Peyer's patch (tissue), 4 donors: ENCODE results near the gene TSPAN4. TPM values are rescaled to one million over a fixed set of nuclear protein-coding genes. Genes with fewer than 3 reads are reported as not detected.

Experiments used
- DNase-seq, 3 donors: peaks; one replicate each; pipeline ENCODE4 v3.0.0-alpha.2; 2017 to 2019
- H3K27ac ChIP-seq, 4 donors: fragments of 200-600 bp; sonication (generic); one replicate each; pipeline ENCODE4 v1.5.1; 2016 to 2019
- H3K27me3 ChIP-seq, 2 donors: fragments of 200-600 bp; sonication (generic); one replicate each; pipeline ENCODE4 v1.5.1; 2019
- H3K36me3 ChIP-seq, 3 donors: fragments of 200-600 bp; sonication (generic); one replicate each; pipeline ENCODE4 v1.5.1; 2016 to 2019
- H3K4me1 ChIP-seq, 4 donors: fragments of 200-600 bp; sonication (generic); one replicate each; pipeline ENCODE4 v1.5.1; 2016 to 2019
- H3K4me3 ChIP-seq, 4 donors: fragments of 200-600 bp; sonication (generic); 1 replicate in 3 of 4; 2 replicates in 1 of 4; pipeline ENCODE4 v1.5.1; 2016 to 2019; ENCODE audit warnings: mild to moderate bottlenecking in 1 of 4
- H3K9me3 ChIP-seq, 4 donors: fragments of 200-600 bp; sonication (generic); one replicate each; pipeline ENCODE4 v1.5.1; 2016 to 2019; ENCODE audit warnings: mild to moderate bottlenecking in 1 of 4
- CTCF ChIP-seq, 6 experiments: fragments of 450-650 bp in 4 of 6; fragments of 200-600 bp in 2 of 6; sonication (generic) in 1 of 6; IDR thresholded peaks; one replicate each; pipeline ENCODE4 v1.5.1; 2017 to 2019; ENCODE audit warnings: antibody characterized with exemption in 6 of 6, mild to moderate bottlenecking in 3 of 6, moderate library complexity in 1 of 6
- POLR2A ChIP-seq, 2 donors: fragments of 450-650 bp; IDR thresholded peaks; one replicate each; pipeline ENCODE4 v1.5.1; 2017; ENCODE audit warnings: antibody characterized with exemption in 2 of 2, mild to moderate bottlenecking in 2 of 2, moderate library complexity in 2 of 2
- total RNA-seq, 4 donors: library from RNA; depleted of rRNA; stranded (reverse); fragments of >200 nt; gene quantifications; one replicate each; pipeline ENCODE4 v1.1.0, GENCODE V29; 2016

The TSPAN4 gene
- total RNA-seq, 4 donors from 2014 or later = 20.0 to 52.1 (median 38.4) TPM

GRCh38 chr11:845872-846495, 3.3 kb downstream of the TSPAN4 start:
- no peak for TF ChIP-seq CTCF (IDR thresholded peaks at IDR 0.05)
- TF ChIP-seq POLR2A (IDR thresholded peaks at IDR 0.05) = no peak
- Histone ChIP-seq H3K27ac (peak overlapping the region in 2 of 4 donors; percentile 89 to 96), H3K4me3 (no peak overlapping the region), H3K9me3 (no peaks in the 10 kb centered on the region), H3K27me3 (peaks cover 0 to 10% of the 10 kb centered on the region in 2 donors), H3K4me1 (peaks cover 10 to 70% (median 34%) of the 10 kb centered on the region in 4 donors), H3K36me3 (no peaks in the 10 kb centered on the region)
- no peak for DNase-seq

GRCh38 chr11:846496-847098, 3.9 kb downstream of the TSPAN4 start:
- Histone ChIP-seq H3K27ac (no peak overlapping the region), H3K36me3 (no peaks in the 10 kb centered on the region), H3K27me3 (peaks cover 0 to 10% of the 10 kb centered on the region in 2 donors), H3K9me3 (no peaks in the 10 kb centered on the region), H3K4me3 (no peak overlapping the region), H3K4me1 (peaks cover 10 to 68% (median 28%) of the 10 kb centered on the region in 4 donors)
- no peak for DNase-seq
- TF ChIP-seq CTCF (IDR thresholded peaks at IDR 0.05) = no peak
- TF ChIP-seq POLR2A (IDR thresholded peaks at IDR 0.05) = no peak

- H3K4me3 ChIP-seq = no peak overlapping the region
- no peak for DNase-seq
- H3K27me3 ChIP-seq = peaks cover 0 to 10% of the 10 kb centered on the region in 2 donors
- H3K36me3 ChIP-seq = no peaks in the 10 kb centered on the region
- peaks cover 10 to 65% (median 27%) of the 10 kb centered on the region in 4 donors for H3K4me1 ChIP-seq
- no peak for TF ChIP-seq POLR2A (IDR thresholded peaks at IDR 0.05)
- no peaks in the 10 kb centered on the region for H3K9me3 ChIP-seq
- no peak overlapping the region for H3K27ac ChIP-seq
Observed at GRCh38 chr11:847876-848275, 5.2 kb downstream of the TSPAN4 start.

- Histone ChIP-seq H3K27ac (peak overlapping the region in 1 of 4 donors; percentile 38), H3K36me3 (no peaks in the 10 kb centered on the region), H3K4me1 (peaks cover 6 to 60% (median 24%) of the 10 kb centered on the region in 4 donors), H3K9me3 (no peaks in the 10 kb centered on the region), H3K27me3 (peaks cover 0 to 10% of the 10 kb centered on the region in 2 donors), H3K4me3 (peak overlapping the region in 1 of 4 donors; percentile 57)
- TF ChIP-seq POLR2A (IDR thresholded peaks at IDR 0.05) (no peak), CTCF (IDR thresholded peaks at IDR 0.05) (peak; percentile 82 to 92 (median 88))
- peak; percentile 54 to 78 (median 75) for DNase-seq
Observed at GRCh38 chr11:848380-848931, 5.8 kb downstream of the TSPAN4 start.

GRCh38 chr11:849104-849824, 6.6 kb downstream of the TSPAN4 start:
- peak overlapping the region; percentile 30 to 57 (median 50) for H3K4me3 ChIP-seq
- peaks cover 0 to 51% (median 21%) of the 10 kb centered on the region in 4 donors for H3K4me1 ChIP-seq
- TF ChIP-seq CTCF (IDR thresholded peaks at IDR 0.05) (no peak), POLR2A (IDR thresholded peaks at IDR 0.05) (no peak)
- H3K36me3 ChIP-seq = no peaks in the 10 kb centered on the region
- H3K27me3 ChIP-seq = peaks cover 0 to 10% of the 10 kb centered on the region in 2 donors
- no peak for DNase-seq
- H3K9me3 ChIP-seq = no peaks in the 10 kb centered on the region
- peak overlapping the region in 1 of 4 donors; percentile 38 for H3K27ac ChIP-seq
